MCF 10A (cell line): ENCODE data around the gene KIF18A. TPM values are rescaled to one million over a fixed set of nuclear protein-coding genes. Genes with fewer than 3 reads are reported as not detected.

Experiments used
- BruUV-seq: library from RNA; stranded (reverse); fragments of 400-500 nt; replicated peaks from 2 replicates; lab custom pipeline; 2021; lab: Mats Ljungman, UMichigan
- CTCF ChIA-PET: fragments of 300-600 bp; sonication (Branson Sonifier 250); formaldehyde crosslinking; extraction: SDS; loops from one replicate; lab custom pipeline; 2021; ENCODE audit warnings: antibody characterized with exemption, inconsistent platforms; lab: Yijun Ruan, JAX
- POLR2A ChIA-PET: fragments of 300-600, 350-650 bp; sonication (Branson Sonifier 250); formaldehyde crosslinking; extraction: SDS; loops from one replicate; lab custom pipeline; 2020; ENCODE audit warnings: antibody characterized with exemption, inconsistent platforms; lab: Yijun Ruan, JAX
- DNase-seq: peaks from one replicate; pipeline ENCODE4 v3.0.0-alpha.2; 2018; ENCODE audit not compliant: unreplicated experiment
- H3K27ac Mint-ChIP-seq: one replicate; pipeline ENCODE4 v1.8.0; 2022; ENCODE audit warnings: mild to moderate bottlenecking, low read depth, mixed read lengths; ENCODE audit not compliant: unreplicated experiment
- H3K27me3 Mint-ChIP-seq: one replicate; pipeline ENCODE4 v1.8.0; 2022; ENCODE audit warnings: mixed read lengths; ENCODE audit not compliant: insufficient read depth, unreplicated experiment
- H3K36me3 Mint-ChIP-seq: one replicate; pipeline ENCODE4 v1.8.0; 2022; ENCODE audit warnings: mild to moderate bottlenecking, moderate library complexity, mixed read lengths; ENCODE audit not compliant: insufficient read depth, unreplicated experiment
- H3K4me1 Mint-ChIP-seq: one replicate; pipeline ENCODE4 v1.8.0; 2022; ENCODE audit warnings: mixed read lengths; ENCODE audit not compliant: insufficient read depth, unreplicated experiment
- H3K4me3 Mint-ChIP-seq: one replicate; pipeline ENCODE4 v1.8.0; 2022; ENCODE audit warnings: mild to moderate bottlenecking, moderate library complexity, mixed read lengths; ENCODE audit not compliant: unreplicated experiment
- H3K9me3 Mint-ChIP-seq: one replicate; pipeline ENCODE4 v1.8.0; 2022; ENCODE audit warnings: mixed read lengths; ENCODE audit not compliant: unreplicated experiment
- intact Hi-C: fragments of 100-400 bp; cut with micrococcal nuclease; formaldehyde crosslinking; loops from 2 replicates; pipeline ENCODE4 v1.14.1; 2022
- total RNA-seq: library from RNA; stranded (reverse); gene quantifications from 2 replicates; pipeline ENCODE4 v1.2.3, GENCODE V29; 2022
- TF ChIP-seq, protein P1 (sequence below): fragments of 200-600 bp; IDR thresholded peaks from one replicate; pipeline ENCODE4 v1.8.0; 2022; ENCODE audit warnings: antibody characterized with exemption, mild to moderate bottlenecking; ENCODE audit not compliant: unreplicated experiment

KIF18A gene
- total RNA-seq, 1 experiment from 2014 or later: 12.9 TPM

DNA sequence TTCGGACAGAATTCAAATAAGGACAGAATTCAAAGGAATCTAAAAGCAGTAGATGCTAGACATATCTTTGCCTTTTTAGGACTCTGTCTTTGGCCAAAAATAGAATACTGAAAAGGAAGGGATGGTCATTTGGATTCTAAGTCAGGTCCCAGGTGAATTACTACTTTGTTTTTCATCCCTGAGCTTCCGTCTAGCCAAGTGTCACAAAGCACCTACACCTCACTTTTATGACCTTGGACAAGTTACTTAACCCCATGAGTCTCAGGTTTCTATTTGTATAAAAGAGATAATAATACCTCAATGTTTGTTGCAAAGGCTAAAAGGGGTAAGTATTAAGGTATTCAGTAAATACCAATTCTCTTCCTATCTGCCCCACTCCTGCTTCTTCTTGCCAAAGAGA lies 7.3 kb downstream of the KIF18A start:
- H3K4me1 Mint-ChIP-seq: peaks cover 49% of the 10 kb centered on the region
- no peak for DNase-seq
- TF ChIP-seq, protein P1, sequence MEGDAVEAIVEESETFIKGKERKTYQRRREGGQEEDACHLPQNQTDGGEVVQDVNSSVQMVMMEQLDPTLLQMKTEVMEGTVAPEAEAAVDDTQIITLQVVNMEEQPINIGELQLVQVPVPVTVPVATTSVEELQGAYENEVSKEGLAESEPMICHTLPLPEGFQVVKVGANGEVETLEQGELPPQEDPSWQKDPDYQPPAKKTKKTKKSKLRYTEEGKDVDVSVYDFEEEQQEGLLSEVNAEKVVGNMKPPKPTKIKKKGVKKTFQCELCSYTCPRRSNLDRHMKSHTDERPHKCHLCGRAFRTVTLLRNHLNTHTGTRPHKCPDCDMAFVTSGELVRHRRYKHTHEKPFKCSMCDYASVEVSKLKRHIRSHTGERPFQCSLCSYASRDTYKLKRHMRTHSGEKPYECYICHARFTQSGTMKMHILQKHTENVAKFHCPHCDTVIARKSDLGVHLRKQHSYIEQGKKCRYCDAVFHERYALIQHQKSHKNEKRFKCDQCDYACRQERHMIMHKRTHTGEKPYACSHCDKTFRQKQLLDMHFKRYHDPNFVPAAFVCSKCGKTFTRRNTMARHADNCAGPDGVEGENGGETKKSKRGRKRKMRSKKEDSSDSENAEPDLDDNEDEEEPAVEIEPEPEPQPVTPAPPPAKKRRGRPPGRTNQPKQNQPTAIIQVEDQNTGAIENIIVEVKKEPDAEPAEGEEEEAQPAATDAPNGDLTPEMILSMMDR: no peak
- POLR2A ChIA-PET: interaction anchor here (0.6 to 1.9 kb wide), 7 partner anchors 9 to 643 kb away, joined by 3 to 6 read pairs (median 4); no protein-coding TSS in a partner anchor
- BruUV-seq: no TSS peak
- peak overlapping the region; percentile 74 for H3K27ac Mint-ChIP-seq
- H3K9me3 Mint-ChIP-seq: no peaks in the 10 kb centered on the region
- CTCF ChIA-PET: interaction anchor here (0.6 kb wide), 2 partner anchors 9 to 30 kb away, joined by 3 to 4 read pairs; no protein-coding TSS in a partner anchor
- intact Hi-C loops: loop anchor here (10.0 kb wide), 2 partner anchors 594 to 1224 kb away; no protein-coding TSS in a partner anchor
- no peak overlapping the region for H3K4me3 Mint-ChIP-seq
- H3K36me3 Mint-ChIP-seq: peaks cover 6% of the 10 kb centered on the region
- no peaks in the 10 kb centered on the region for H3K27me3 Mint-ChIP-seq

DNA sequence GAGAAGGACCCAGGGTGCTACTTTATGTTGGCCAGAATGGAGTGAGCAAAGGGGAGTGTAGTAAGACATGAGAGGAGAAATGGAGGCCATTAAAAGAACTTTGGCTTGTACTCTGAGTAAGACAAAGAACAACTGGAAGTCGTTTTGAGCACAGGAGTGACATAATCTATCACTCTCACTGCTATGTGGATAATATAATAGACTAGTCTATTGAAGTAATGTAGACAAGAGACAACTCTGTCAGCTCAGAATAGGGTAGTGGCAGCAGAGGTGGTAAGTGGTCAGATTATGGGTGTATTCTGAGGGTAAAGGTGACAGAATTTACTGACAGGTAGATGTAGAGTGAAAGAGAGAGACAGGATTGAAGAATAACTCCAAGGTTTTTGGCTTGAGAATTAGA lies 8.2 kb downstream of the KIF18A start:
- intact Hi-C loops: loop anchor here (10.0 kb wide), 2 partner anchors 595 to 1225 kb away; no protein-coding TSS in a partner anchor

DNA sequence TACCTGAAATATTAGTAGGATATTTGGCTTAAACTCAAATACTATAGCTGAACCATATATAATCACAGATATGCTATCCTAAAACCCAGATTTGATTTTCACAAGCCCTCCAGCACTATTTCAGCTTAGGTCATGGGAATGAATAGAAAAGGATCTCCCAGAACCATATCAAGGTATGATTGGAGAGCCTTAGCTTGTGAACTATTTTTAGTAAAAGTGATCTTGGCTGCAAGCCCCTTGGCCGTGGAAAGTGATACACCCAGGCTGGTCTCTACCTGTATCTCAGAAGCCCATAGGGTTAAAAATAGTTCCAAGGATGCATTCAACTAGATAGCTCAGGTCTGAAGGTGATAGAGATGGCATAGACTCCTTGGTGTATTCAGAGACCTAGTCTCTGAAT lies 9.7 kb downstream of the KIF18A start:
- BruUV-seq: no TSS peak
- Mint-ChIP-seq H3K27me3 (no peaks in the 10 kb centered on the region), H3K9me3 (no peaks in the 10 kb centered on the region), H3K4me3 (no peak overlapping the region), H3K27ac (peak overlapping the region; percentile 74), H3K36me3 (peaks cover 6% of the 10 kb centered on the region), H3K4me1 (peaks cover 47% of the 10 kb centered on the region)
- no peak for DNase-seq
- intact Hi-C loops: no loop called here
- ChIA-PET CTCF (interaction anchor here (0.6 kb wide), 1 partner anchor 12 kb away, joined by 3 read pairs; no protein-coding TSS in a partner anchor), POLR2A (interaction anchor here (0.7 to 3.5 kb wide), 4 partner anchors 8 to 12 kb away, joined by 3 to 18 read pairs (median 3); partner anchors contain the start of genes KIF18A and METTL15)
- TF ChIP-seq, protein P1: no peak

More for the DNA sequence above, 8.2 kb downstream of the KIF18A start:
- no peaks in the 10 kb centered on the region for H3K9me3 Mint-ChIP-seq
- H3K27ac Mint-ChIP-seq: peak overlapping the region; percentile 74
- POLR2A ChIA-PET: interaction anchor here (0.6 to 1.5 kb wide), 6 partner anchors 9 to 644 kb away, joined by 3 to 9 read pairs (median 4); no protein-coding TSS in a partner anchor
- no peak for DNase-seq
- H3K4me3 Mint-ChIP-seq: no peak overlapping the region
- peaks cover 6% of the 10 kb centered on the region for H3K36me3 Mint-ChIP-seq
- CTCF ChIA-PET: interaction anchor here (1.1 kb wide), 1 partner anchor 9 kb away, joined by 3 read pairs; no protein-coding TSS in a partner anchor
- peaks cover 52% of the 10 kb centered on the region for H3K4me1 Mint-ChIP-seq
- no TSS peak for BruUV-seq
- no peaks in the 10 kb centered on the region for H3K27me3 Mint-ChIP-seq
- TF ChIP-seq, protein P1: no peak

DNA sequence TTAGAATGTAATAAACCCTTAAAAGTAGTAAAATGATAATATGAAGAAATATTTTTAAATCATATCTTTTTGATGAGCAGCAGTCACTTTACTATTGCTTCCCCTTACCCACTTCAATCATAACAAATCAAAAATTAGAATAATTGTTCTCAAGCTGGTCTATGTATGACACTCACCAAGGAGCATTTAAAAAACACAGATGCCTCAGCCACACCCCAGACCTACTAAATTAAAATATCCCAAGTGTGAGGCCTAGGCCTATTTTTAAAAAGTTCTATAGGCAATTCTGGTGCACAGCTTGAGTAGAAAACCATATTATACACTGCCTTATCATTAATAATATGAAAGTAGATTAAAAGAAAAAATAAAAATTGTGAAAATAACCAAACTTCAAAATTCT lies 15.2 kb downstream of the KIF18A start:
- CTCF ChIA-PET: no interaction called here

More for the DNA sequence above, 15.2 kb downstream of the KIF18A start:
- Mint-ChIP-seq H3K9me3 (no peaks in the 10 kb centered on the region), H3K27me3 (no peaks in the 10 kb centered on the region), H3K4me1 (peaks cover 22% of the 10 kb centered on the region), H3K27ac (no peak overlapping the region), H3K36me3 (peaks cover 6% of the 10 kb centered on the region), H3K4me3 (no peak overlapping the region)
- POLR2A ChIA-PET: interaction anchor here (1.1 to 7.5 kb wide), 3 partner anchors 9 to 16 kb away, joined by 4 to 59 read pairs (median 5); partner anchors contain the start of genes KIF18A and METTL15
- no peak for DNase-seq
- intact Hi-C loops: no loop called here
- no TSS peak for BruUV-seq
- TF ChIP-seq, protein P1: no peak
